Liver (tissue), 9 donors: Measurements from ENCODE around the gene ZNF335. TPM values are rescaled to one million over a fixed set of nuclear protein-coding genes. Genes with fewer than 3 reads are reported as not detected.

Experiments
- DNase-seq: peaks from one replicate; pipeline ENCODE4 v3.0.0-alpha.2; 2017; ENCODE audit warnings: low spot score
- H3K27ac ChIP-seq, 2 donors: one replicate each; pipeline ENCODE4 v1.7.0; 2013; ENCODE audit warnings: inconsistent platforms in 2 of 2, low read length in 2 of 2, control low read depth in 1 of 2, low read depth in 1 of 2, mild to moderate bottlenecking in 1 of 2
- H3K27me3 ChIP-seq, 4 donors: one replicate each; pipeline versions ENCODE4 v1.6.1 to v1.7.0; 2013; ENCODE audit warnings: low read length in 3 of 4, inconsistent platforms in 1 of 4, mild to moderate bottlenecking in 1 of 4, moderate library complexity in 1 of 4; ENCODE audit not compliant: control insufficient read depth in 4 of 4, insufficient read depth in 4 of 4
- H3K36me3 ChIP-seq, 4 donors: one replicate each; pipeline versions ENCODE4 v1.6.1 to v1.7.0; 2013; ENCODE audit warnings: low read length in 3 of 4, mild to moderate bottlenecking in 3 of 4, low read depth in 1 of 4, moderate library complexity in 1 of 4; ENCODE audit not compliant: control insufficient read depth in 4 of 4, insufficient read depth in 3 of 4
- H3K4me1 ChIP-seq, 4 donors: one replicate each; pipeline versions ENCODE4 v1.6.1 to v1.7.0; 2013; ENCODE audit warnings: low read length in 3 of 4, mild to moderate bottlenecking in 3 of 4, moderate library complexity in 1 of 4; ENCODE audit not compliant: control insufficient read depth in 4 of 4, insufficient read depth in 4 of 4
- H3K4me3 ChIP-seq, 3 donors: one replicate each; pipeline versions ENCODE4 v1.6.1 to v1.7.0; 2013; ENCODE audit warnings: low read length in 3 of 3, control low read depth in 1 of 3, low read depth in 1 of 3, mild to moderate bottlenecking in 1 of 3
- H3K9ac ChIP-seq, 2 donors: one replicate each; pipeline ENCODE4 v1.7.0; 2013; ENCODE audit warnings: low read length in 2 of 2, mild to moderate bottlenecking in 2 of 2, moderate library complexity in 2 of 2, control low read depth in 1 of 2, low read depth in 1 of 2
- H3K9me3 ChIP-seq, 4 donors: one replicate each; pipeline versions ENCODE4 v1.6.1 to v1.7.0; 2013; ENCODE audit warnings: low read length in 3 of 4; ENCODE audit not compliant: control insufficient read depth in 4 of 4
- EGR1 ChIP-seq, 2 donors: IDR thresholded peaks; 2 replicates each; pipeline ENCODE4 v1.6.1; 2016 to 2018; ENCODE audit warnings: antibody characterized with exemption in 2 of 2, low read depth in 2 of 2
- FOXA1 ChIP-seq: IDR thresholded peaks from 2 replicates; pipeline ENCODE4 v1.6.1; 2016; ENCODE audit warnings: antibody characterized with exemption
- FOXA2 ChIP-seq: IDR thresholded peaks from 2 replicates; pipeline ENCODE4 v1.6.1; 2016; ENCODE audit warnings: antibody characterized with exemption
- GABPA ChIP-seq, 2 donors: IDR thresholded peaks in 1 of 2; conservative IDR thresholded peaks in 1 of 2; 2 replicates each; pipeline ENCODE4 v1.6.1; 2016; ENCODE audit warnings: antibody characterized with exemption in 2 of 2, mild to moderate bottlenecking in 1 of 2, moderate library complexity in 1 of 2
- HNF4A ChIP-seq, 2 donors: conservative IDR thresholded peaks; 2 replicates each; pipeline ENCODE4 v1.6.1; 2016; ENCODE audit warnings: antibody characterized with exemption in 2 of 2, mild to moderate bottlenecking in 2 of 2
- HNF4G ChIP-seq: IDR thresholded peaks from 2 replicates; pipeline ENCODE4 v1.6.1; 2016; ENCODE audit warnings: antibody characterized with exemption
- JUND ChIP-seq, 2 donors: IDR thresholded peaks; 2 replicates each; pipeline ENCODE4 v1.6.1; 2016; ENCODE audit warnings: antibody characterized with exemption in 2 of 2
- NR2F2 ChIP-seq: IDR thresholded peaks from 2 replicates; pipeline ENCODE4 v1.6.1; 2016; ENCODE audit warnings: antibody characterized with exemption
- RAD21 ChIP-seq, 2 donors: IDR thresholded peaks; 2 replicates each; pipeline ENCODE4 v1.6.1; 2016; ENCODE audit warnings: antibody characterized with exemption in 2 of 2, mild to moderate bottlenecking in 2 of 2
- RXRA ChIP-seq, 2 donors: IDR thresholded peaks; 2 replicates each; pipeline ENCODE4 v1.6.1; 2017 to 2018; ENCODE audit warnings: antibody characterized with exemption in 2 of 2, mild to moderate bottlenecking in 1 of 2
- SP1 ChIP-seq: IDR thresholded peaks from 2 replicates; pipeline ENCODE4 v1.6.1; 2018; ENCODE audit warnings: antibody characterized with exemption, mild to moderate bottlenecking
- YY1 ChIP-seq: IDR thresholded peaks from 2 replicates; pipeline ENCODE4 v1.6.1; 2016; ENCODE audit warnings: antibody characterized with exemption, mild to moderate bottlenecking
- WGBS: extraction: QIAGEN DNeasy Blood & Tissue Kit; methylation state at CpG from one replicate; pipeline ENCODE4 v1.1.7; 2013; 5-methylcytosine and 5-hydroxymethylcytosine counted together
- polyA plus RNA-seq, 2 donors: library from polyadenylated mRNA; stranded (reverse) in 1 of 2; unstranded in 1 of 2; fragments of 200-250 nt in 1 of 2; fragments of >200 nt in 1 of 2; fragmentation: Nextera tagmentation in 1 of 2; extraction: Ambion mirVana in 1 of 2; gene quantifications; one replicate each; pipeline versions ENCODE4 v1.2.1 to v1.2.3, GENCODE V29; 2013 to 2015
- total RNA-seq, 2 donors: library from RNA; depleted of rRNA; stranded (reverse); fragments of >200 nt; gene quantifications; one replicate each; pipeline ENCODE4 v1.2.3, GENCODE V29; 2014
- TF ChIP-seq, protein P1 (sequence below): fragments of 150-350 bp; IDR thresholded peaks from 2 replicates; pipeline ENCODE4 v1.5.1; 2017; ENCODE audit warnings: improper control_type of control experiment, low read depth, low read length; ENCODE audit not compliant: missing input control
- TF ChIP-seq, protein P2 (sequence below): IDR thresholded peaks from 2 replicates; pipeline ENCODE4 v1.6.1; 2016; ENCODE audit warnings: antibody characterized with exemption
- TF ChIP-seq, protein P3 (sequence below): IDR thresholded peaks from 2 replicates; pipeline ENCODE4 v1.6.1; 2016; ENCODE audit warnings: antibody characterized with exemption, mild to moderate bottlenecking
- TF ChIP-seq, protein P4 (sequence below): IDR thresholded peaks from 2 replicates; pipeline ENCODE4 v1.6.1; 2016; ENCODE audit warnings: antibody characterized with exemption
- donor health status: healthy.
- donor health status: healthy.
- donor health status: healthy.
- donor health status: healthy.
- donor health status: healthy.

The ZNF335 gene
- total and polyA plus RNA-seq, 4 donors: 3.0 to 14.6 (median 6.6) TPM

DNA sequence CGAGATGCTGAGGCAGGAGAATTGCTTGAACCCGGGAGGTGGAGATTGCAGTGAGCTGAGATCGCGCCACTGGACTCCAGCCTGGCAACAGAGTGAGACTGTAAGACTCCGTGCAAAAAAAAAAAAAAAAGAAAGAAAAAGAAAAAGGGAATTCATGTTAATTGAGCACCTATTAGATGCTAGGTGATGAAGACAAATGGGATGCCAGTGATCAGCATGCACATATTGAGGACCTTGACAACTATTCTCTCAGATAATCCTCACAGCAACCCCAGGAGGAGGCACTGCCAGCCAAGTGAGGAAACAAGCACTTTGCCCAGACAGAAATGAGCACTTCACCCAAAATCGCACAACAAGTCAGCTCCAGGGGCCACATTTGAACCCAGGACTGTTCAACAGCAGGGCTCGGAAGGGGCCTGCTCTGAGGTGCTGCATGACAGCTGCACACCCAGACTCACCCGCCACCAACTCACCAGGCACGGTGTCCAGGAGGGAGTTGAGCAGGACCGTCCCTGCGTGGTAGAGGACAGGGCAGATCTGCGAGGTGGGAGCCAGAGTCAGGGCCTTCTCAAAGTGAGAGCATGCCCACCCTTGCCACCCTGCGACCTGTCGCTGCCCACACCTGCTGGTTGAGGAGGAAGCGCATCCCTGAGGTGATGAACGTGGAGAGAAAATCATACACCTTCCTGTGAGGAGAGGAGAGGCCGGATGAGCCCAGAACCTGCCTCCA is 64.6 kb downstream of the ZNF335 start:
- no peaks in the 10 kb centered on the region for H3K9me3 ChIP-seq
- no peak overlapping the region for H3K4me3 ChIP-seq
- H3K36me3 ChIP-seq: no peaks in the 10 kb centered on the region
- no peak overlapping the region for H3K9ac ChIP-seq
- no peak for TF ChIP-seq RXRA (IDR thresholded peaks at IDR 0.05)
- no peak for TF ChIP-seq SP1
- TF ChIP-seq, protein P1, sequence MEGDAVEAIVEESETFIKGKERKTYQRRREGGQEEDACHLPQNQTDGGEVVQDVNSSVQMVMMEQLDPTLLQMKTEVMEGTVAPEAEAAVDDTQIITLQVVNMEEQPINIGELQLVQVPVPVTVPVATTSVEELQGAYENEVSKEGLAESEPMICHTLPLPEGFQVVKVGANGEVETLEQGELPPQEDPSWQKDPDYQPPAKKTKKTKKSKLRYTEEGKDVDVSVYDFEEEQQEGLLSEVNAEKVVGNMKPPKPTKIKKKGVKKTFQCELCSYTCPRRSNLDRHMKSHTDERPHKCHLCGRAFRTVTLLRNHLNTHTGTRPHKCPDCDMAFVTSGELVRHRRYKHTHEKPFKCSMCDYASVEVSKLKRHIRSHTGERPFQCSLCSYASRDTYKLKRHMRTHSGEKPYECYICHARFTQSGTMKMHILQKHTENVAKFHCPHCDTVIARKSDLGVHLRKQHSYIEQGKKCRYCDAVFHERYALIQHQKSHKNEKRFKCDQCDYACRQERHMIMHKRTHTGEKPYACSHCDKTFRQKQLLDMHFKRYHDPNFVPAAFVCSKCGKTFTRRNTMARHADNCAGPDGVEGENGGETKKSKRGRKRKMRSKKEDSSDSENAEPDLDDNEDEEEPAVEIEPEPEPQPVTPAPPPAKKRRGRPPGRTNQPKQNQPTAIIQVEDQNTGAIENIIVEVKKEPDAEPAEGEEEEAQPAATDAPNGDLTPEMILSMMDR: no peak
- no peak for TF ChIP-seq HNF4G
- no peak for TF ChIP-seq YY1
- TF ChIP-seq HNF4A (conservative IDR thresholded peaks at IDR 0.05): no peak
- TF ChIP-seq, protein P2, sequence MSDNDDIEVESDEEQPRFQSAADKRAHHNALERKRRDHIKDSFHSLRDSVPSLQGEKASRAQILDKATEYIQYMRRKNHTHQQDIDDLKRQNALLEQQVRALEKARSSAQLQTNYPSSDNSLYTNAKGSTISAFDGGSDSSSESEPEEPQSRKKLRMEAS: no peak
- TF ChIP-seq GABPA (IDR thresholded peaks at IDR 0.05 in 1 of 2, conservative IDR thresholded peaks at IDR 0.05 in 1 of 2): no peak
- TF ChIP-seq NR2F2: no peak
- H3K4me1 ChIP-seq: peaks cover 0 to 3% (median 0%) of the 10 kb centered on the region in 4 donors
- WGBS: 95% methylated on average over 17 of the region's 17 CpGs
- H3K27me3 ChIP-seq: no peaks in the 10 kb centered on the region
- DNase-seq: no peak
- no peak overlapping the region for H3K27ac ChIP-seq

DNA sequence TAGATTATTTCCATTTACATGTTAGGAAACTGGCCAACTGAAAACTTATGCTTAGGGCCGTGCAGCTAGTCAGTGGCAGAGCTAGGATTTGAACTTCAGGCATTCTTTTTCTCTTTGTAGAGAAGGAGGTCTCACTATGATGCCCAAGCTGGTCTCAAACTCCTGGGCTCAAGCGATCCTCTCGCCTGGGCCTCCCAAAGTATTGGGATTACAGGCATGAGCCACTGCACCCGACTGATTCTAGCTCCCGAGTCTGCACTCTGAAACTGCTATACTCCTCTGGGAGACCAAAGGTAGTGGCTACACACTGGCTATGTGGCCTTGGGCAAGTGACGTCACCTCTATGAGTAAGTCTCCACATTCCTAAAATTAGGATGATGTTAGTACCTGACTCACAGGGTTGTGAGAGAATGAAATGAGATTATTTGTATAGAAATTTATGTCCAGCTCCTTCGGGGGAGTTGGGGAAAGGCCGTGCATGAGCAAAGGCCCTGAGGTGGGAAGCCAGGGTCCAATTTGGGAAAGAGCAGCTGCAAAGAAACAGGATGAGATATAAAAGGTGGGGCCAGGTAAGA is 66.4 kb downstream of the ZNF335 start:
- no peak overlapping the region for H3K27ac ChIP-seq
- DNase-seq: no peak

More for the DNA sequence above, 66.4 kb downstream of the ZNF335 start:
- TF ChIP-seq HNF4G (no peak), JUND (IDR thresholded peaks at IDR 0.05) (no peak), FOXA2 (no peak), GABPA (IDR thresholded peaks at IDR 0.05 in 1 of 2, conservative IDR thresholded peaks at IDR 0.05 in 1 of 2) (no peak), FOXA1 (no peak), RAD21 (IDR thresholded peaks at IDR 0.05) (no peak), EGR1 (IDR thresholded peaks at IDR 0.05; ENCODE audit: low read depth in 2 of 2) (no peak), YY1 (no peak), NR2F2 (no peak)
- TF ChIP-seq, protein P3, sequence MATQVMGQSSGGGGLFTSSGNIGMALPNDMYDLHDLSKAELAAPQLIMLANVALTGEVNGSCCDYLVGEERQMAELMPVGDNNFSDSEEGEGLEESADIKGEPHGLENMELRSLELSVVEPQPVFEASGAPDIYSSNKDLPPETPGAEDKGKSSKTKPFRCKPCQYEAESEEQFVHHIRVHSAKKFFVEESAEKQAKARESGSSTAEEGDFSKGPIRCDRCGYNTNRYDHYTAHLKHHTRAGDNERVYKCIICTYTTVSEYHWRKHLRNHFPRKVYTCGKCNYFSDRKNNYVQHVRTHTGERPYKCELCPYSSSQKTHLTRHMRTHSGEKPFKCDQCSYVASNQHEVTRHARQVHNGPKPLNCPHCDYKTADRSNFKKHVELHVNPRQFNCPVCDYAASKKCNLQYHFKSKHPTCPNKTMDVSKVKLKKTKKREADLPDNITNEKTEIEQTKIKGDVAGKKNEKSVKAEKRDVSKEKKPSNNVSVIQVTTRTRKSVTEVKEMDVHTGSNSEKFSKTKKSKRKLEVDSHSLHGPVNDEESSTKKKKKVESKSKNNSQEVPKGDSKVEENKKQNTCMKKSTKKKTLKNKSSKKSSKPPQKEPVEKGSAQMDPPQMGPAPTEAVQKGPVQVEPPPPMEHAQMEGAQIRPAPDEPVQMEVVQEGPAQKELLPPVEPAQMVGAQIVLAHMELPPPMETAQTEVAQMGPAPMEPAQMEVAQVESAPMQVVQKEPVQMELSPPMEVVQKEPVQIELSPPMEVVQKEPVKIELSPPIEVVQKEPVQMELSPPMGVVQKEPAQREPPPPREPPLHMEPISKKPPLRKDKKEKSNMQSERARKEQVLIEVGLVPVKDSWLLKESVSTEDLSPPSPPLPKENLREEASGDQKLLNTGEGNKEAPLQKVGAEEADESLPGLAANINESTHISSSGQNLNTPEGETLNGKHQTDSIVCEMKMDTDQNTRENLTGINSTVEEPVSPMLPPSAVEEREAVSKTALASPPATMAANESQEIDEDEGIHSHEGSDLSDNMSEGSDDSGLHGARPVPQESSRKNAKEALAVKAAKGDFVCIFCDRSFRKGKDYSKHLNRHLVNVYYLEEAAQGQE: no peak
- TF ChIP-seq, protein P4, sequence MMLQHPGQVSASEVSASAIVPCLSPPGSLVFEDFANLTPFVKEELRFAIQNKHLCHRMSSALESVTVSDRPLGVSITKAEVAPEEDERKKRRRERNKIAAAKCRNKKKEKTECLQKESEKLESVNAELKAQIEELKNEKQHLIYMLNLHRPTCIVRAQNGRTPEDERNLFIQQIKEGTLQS: no peak
- TF ChIP-seq, protein P1: no peak
- H3K9me3 ChIP-seq: no peaks in the 10 kb centered on the region
- H3K27me3 ChIP-seq: no peaks in the 10 kb centered on the region
- H3K36me3 ChIP-seq: no peaks in the 10 kb centered on the region
- H3K9ac ChIP-seq: no peak overlapping the region
- H3K4me3 ChIP-seq: no peak overlapping the region
- WGBS: 92% methylated on average over 8 of the region's 8 CpGs
- no peaks in the 10 kb centered on the region for H3K4me1 ChIP-seq
